Limb (tissue), 2 donors: ENCODE measurements around the gene BCL2.
"Not testable (repeated sequence)": the region's sequence is repeated elsewhere in the genome, so short reads cannot be mapped to it uniquely, and the experiment has no call there.

ENCODE experiments used
- DNase-seq, 2 donors: peaks; one replicate each; pipeline ENCODE4 v3.0.0-alpha.2; 2016; ENCODE audit errors: extremely low spot score in 2 of 2

The BCL2 gene

DNA sequence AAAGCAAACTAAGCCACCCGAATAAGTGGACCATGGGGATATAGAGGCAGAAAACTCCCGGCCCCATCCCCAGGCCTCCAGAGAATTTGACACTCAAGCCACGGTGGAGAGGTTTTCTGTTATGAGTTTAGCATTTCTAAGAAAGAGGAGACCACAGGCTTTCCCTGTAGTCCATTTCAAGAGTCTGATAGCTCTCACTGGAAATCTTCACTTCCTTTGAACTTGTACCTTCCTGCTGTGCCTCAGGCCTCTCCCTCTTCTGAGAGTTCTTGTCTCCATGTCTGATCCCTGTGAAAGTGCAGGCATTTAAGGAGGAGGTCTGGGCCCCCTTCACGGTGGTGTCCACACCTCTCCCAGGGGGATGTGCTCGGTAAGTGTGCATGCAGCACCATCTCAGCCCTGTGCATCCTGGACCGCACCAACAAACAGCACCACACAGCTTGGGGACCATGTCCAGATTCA is 113.7 kb downstream of the BCL2 start:
- no peak for DNase-seq

DNA sequence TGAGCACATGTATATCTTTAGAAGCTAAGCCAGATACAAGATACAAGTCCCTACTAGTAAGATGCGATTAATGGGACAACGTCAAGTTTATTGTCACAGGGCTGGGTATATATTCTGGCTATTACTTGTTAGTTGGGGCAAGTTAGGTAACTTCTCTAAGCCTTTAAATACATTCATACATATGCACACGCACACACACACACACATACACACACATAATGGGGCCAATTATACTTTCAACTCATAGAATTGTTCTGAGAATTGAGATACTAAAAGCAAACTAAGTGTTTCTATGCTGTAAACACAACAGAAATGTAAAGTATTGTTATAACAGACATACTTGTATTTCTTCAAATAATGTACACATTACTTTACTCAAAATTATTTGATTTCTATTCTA is 116.1 kb downstream of the BCL2 start:
- DNase-seq: no peak

DNA sequence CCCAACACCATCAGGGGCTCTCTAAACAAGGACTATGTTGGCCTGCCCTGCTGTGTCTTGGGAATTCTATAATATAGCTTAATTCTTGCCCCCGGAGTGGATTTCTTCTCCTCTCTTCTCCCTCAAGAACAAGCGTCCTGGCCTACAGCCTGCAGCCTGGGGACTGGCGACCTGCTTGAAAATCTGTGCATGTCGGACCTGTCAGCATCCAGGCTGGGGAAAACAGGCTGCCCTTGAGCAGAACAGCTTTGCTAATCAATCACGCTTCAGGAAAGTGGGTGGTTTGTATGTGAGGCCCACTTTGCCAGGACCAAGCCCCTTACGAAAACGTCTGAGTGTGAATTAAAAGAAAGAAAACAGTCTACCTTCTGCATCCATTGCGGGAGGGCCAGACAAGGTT is 116.7 kb downstream of the BCL2 start:
- DNase-seq: no peak

- not testable (repeated sequence) for DNase-seq
Measured at GRCh38 chr18:63201456-63201855, 118.1 kb downstream of the BCL2 start.

DNA sequence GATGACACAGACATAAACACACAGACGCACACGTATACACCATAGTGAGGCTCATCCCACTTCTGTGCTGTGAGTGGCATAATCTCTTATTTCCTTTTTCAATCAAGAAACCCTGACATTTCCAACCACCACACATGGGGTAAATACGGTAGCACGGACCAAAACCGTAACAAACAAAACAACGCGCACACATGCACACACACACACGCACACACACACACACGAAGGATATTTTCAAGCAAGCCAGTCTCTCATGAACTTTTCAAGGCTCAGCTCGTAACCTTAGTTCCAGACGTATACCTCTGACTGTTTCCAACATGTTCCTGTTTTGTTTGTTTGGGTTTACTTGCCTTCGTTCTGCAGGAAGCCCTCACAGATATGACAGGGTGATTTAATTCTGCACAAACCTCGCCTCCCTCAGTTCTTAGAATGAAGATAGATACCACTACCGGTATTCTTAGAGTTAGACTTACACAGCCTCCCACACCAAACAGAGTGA is 119.8 kb downstream of the BCL2 start:
- no peak for DNase-seq

GRCh38 chr18:63198868-63199742 is 120.5 kb downstream of the BCL2 start:
- DNase-seq: no peak

DNA sequence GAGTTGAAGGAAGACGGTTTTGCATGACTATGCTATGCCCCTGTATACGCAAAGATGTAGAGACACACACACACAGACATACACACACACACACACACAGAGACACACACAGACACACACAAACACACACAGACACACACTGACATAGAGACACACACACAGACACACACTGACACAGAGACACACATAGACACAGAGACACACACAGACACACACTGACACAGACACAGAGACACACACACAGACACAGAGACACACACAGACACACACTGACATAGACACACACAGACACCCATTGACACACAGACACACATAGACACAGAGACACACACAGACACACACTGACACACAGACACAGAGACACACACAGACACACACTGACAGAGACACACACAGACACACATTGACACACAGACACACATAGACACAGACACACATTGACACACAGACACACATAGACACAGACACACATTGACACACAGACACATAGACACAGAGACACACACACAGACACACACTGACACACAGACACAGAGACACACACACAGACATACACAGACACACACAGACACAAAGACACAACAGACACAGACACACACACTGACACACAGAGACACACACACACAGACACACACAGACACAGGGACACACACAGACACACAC is 121.3 kb downstream of the BCL2 start:
- DNase-seq: no peak

DNA sequence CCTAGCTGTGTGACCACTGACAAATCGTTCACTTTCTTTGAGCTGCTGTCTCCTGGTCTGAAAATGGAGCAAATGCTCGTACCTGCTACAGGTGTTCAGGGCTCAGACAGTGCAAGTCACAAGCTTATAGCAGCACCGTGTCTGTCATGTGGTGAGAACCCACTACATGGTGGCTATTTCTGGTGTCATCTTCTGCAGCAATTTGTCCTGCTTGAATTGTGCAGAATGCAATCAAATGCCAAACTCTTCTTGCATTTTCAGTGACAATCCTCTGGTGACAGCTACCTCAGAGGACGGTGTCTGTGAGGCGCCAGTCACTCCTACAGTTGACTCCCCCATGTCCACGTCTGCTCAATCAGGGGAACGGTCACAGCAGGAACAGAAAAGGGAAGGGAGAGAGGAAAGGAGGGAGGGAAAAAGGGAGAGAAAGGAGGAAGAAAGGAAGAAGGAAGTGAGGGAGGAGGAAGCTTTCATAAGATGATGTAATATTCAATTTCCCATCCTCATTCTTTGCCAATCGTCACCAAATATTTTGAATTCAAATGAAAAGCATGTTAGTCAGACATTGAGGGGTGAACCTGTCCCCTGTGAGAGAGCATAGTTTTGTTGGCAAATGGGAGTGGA is 122.2 kb downstream of the BCL2 start:
- no peak for DNase-seq

- DNase-seq: no peak
Measured at GRCh38 chr18:63195326-63196159, 124.0 kb downstream of the BCL2 start.

DNA sequence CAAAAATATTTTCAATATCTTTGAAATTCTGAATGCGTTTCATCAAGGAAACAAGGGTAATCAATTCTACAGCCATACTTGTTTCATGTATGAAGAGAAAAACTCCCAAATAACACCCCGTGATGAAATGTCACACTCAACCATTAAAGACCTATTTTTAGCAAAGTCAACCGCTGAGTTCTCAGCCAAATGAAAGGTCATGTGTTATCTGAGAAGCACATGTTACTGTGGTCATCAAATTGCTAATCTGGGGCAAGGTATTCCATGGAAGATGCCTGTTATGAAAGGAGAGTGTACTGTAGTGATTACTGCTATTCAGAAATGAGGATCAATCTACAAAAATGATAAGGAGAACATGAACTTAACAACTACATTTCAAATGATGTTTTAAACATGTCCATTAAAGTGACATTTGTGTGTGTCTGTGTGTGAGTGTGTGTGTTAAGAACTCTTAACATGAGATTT is 126.7 kb downstream of the BCL2 start:
- no peak for DNase-seq

GRCh38 chr18:63192126-63192884 is 127.3 kb downstream of the BCL2 start:
- DNase-seq: no peak

DNA sequence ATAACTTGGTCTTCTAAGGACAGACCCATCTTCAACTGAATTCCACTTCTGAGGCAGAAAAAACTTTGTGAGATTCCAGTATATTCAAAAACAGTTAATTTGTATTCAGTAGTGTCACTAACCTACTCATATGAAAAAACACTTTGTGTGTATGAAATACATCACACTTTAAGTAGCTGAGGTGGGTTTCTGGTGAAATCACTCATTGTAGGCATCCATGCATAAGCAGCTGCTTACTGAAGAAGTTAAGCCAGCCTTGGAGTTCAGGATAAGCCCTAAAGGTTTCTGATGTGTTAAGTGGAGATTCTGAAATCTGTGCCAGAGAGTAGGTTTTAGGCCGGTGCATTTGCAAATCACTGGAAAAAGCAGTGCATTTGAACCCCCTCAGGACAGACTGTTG is 128.2 kb downstream of the BCL2 start:
- DNase-seq: no peak

GRCh38 chr18:63190838-63191237 is 128.7 kb downstream of the BCL2 start:
- not testable (repeated sequence) for DNase-seq

DNA sequence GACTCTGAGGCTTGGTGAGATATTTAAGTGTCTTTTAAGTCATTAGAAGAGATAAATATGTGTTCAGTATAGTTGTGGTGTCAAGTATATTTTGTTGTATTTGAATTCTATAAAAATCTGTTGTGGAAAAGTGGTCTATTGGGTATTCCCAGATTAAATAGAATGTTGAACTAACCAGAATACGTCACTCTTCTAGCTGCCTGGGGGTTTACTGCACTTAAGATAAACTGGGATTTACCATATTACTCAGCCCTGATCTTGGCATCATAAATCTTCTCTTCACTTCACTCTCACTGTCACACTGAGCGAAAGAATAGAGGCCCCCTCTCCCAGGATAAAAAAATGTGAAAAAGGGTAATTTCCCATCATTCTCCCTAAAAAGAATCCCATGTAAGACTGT is 129.8 kb downstream of the BCL2 start:
- DNase-seq: no peak

- DNase-seq: no peak
Measured at GRCh38 chr18:63189041-63189440, 130.5 kb downstream of the BCL2 start.

DNA sequence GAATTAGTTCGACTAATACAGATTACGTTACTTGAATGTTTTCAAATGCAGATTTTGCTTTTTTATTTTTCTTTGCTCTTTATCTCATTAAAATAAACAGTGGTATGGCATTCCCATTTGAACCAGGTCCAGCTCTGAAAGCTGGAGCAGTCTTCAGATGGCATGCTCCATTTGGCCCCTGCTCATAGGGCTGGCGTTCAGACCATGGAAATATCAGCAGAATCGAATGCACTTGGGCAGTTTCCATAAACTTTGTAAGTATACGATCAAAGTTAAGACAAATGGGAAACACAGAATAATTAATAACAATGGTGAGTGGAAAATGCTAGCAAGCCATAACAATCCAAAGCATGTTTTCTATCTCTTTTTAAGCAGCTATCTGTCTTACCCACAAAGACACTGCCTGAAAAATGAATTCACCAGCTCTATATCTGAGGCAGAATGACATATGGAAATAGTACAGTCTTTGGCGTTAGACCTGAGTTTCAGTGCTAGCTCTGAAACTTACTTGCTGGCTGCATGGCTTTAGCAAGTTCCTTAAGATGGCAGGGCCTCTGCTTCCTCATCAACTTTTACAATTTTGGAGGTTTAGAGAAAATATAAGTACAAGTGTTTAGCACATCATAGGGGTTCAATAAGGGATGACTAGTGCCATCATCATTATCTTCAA is 131.6 kb downstream of the BCL2 start:
- DNase-seq: no peak

DNA sequence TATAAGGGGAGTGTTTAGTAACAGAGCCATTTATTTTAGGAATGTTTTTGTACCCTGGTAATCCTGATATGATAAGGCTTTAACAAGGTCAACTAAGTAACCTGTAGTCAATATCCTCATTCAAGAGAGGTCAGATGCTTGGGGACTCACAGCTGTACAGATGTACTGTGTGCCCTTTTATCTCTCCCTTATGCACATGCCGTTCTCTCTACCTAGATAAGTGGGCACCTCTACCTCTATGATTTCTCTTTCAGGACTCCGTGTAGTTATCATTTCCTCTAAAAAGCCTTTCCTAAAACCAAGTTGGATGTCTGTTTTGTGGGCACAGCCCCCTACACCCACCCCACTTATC is 132.4 kb downstream of the BCL2 start:
- DNase-seq: no peak

DNA sequence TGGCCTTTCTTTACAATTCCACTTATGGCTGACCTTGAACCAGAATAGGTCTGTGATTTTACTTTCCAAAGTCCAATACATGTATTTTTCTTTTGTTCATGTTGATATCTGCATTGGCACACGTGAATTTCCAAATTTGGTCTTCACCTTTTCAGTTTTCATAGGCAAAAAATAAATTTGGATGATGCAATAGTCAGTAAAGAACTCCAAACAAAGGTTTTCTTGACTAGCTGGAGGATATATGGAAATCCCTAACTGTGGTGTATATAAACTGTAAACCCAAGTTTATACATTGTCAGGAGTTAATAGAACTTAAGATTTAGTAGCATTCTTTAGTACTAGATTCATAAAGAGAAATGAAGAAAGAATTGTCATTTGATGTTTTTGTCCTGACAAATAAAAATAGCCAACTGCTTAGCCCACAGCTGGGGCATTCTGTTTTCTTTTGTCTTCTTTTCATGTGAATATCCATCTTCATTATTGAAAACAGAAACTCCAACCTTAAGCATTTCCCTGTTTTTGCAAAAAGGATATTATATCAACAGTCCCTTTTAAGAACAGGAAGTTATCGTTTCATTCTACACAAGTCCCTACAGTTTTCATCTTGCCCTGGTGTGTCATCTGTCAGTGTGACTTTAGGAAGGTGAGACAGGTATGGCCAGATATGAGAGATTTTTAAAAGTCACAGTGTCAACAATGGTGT is 132.9 kb downstream of the BCL2 start:
- no peak for DNase-seq

- no peak for DNase-seq
Measured at GRCh38 chr18:63185984-63186383, 133.6 kb downstream of the BCL2 start.
